Activated CD8-positive, alpha-beta memory T cell treated with anti-CD3 and anti-CD28 coated beads for 1 hour (primary cell): ENCODE results near the gene EPHB1.

ENCODE experiments used
- DNase-seq, 2 donors: peaks; one replicate each; pipeline ENCODE4 v3.0.0-alpha.2; 2020; ENCODE audit warnings: low read depth in 1 of 2; ENCODE audit errors: extremely low read depth in 1 of 2

EPHB1 gene

GRCh38 chr3:134874737-134875413 lies 79.8 kb downstream of the EPHB1 start:
- DNase-seq, result no peak

GRCh38 chr3:134876836-134877235 lies 81.8 kb downstream of the EPHB1 start:
- DNase-seq, result no peak

- no peak for DNase-seq
Measured at GRCh38 chr3:134877788-134878187, 82.7 kb downstream of the EPHB1 start.

- no peak for DNase-seq
Measured at GRCh38 chr3:134879990-134880389, 84.9 kb downstream of the EPHB1 start.

- no peak for DNase-seq
Measured at GRCh38 chr3:134880431-134880830, 85.4 kb downstream of the EPHB1 start.

GRCh38 chr3:134881305-134881704 lies 86.2 kb downstream of the EPHB1 start:
- no peak for DNase-seq

GRCh38 chr3:134883697-134884385 lies 88.8 kb downstream of the EPHB1 start:
- no peak for DNase-seq

- DNase-seq, result no peak
Measured at GRCh38 chr3:134885877-134886621, 91.0 kb downstream of the EPHB1 start.

GRCh38 chr3:134886991-134887390 lies 91.9 kb downstream of the EPHB1 start:
- no peak for DNase-seq

- no peak for DNase-seq
Measured at GRCh38 chr3:134887536-134887935, 92.5 kb downstream of the EPHB1 start.

GRCh38 chr3:134892326-134892725 lies 97.3 kb downstream of the EPHB1 start:
- no peak for DNase-seq

- no peak for DNase-seq
Measured at GRCh38 chr3:134892761-134893160, 97.7 kb downstream of the EPHB1 start.

- no peak for DNase-seq
Measured at GRCh38 chr3:134894533-134894932, 99.5 kb downstream of the EPHB1 start.

- no peak for DNase-seq
Measured at GRCh38 chr3:134895181-134895580, 100.1 kb downstream of the EPHB1 start.

GRCh38 chr3:134896141-134896540 lies 101.1 kb downstream of the EPHB1 start:
- no peak for DNase-seq

- no peak for DNase-seq
Measured at GRCh38 chr3:134896696-134897095, 101.6 kb downstream of the EPHB1 start.

- no peak for DNase-seq
Measured at GRCh38 chr3:134897391-134898141, 102.5 kb downstream of the EPHB1 start.

GRCh38 chr3:134898181-134898754 lies 103.2 kb downstream of the EPHB1 start:
- no peak for DNase-seq

- no peak for DNase-seq
Measured at GRCh38 chr3:134899786-134900185, 104.7 kb downstream of the EPHB1 start.

- no peak for DNase-seq
Measured at GRCh38 chr3:134900482-134900881, 105.4 kb downstream of the EPHB1 start.

GRCh38 chr3:134901461-134901860 lies 106.4 kb downstream of the EPHB1 start:
- no peak for DNase-seq
